Esophagus mucosa (tissue), 1 donor: ENCODE data around the gene DEPDC5. TPM values are rescaled to one million over a fixed set of nuclear protein-coding genes. Genes with fewer than 3 reads are reported as not detected.
A peak's percentile ranks its signal among the peaks of the same experiment; 100 is the strongest.

Experiments
- ATAC-seq: fragments of 200-7000 bp; cut with Tn5 transposase; one replicate; pipeline ENCODE4 v1.9.1; 2020
- total RNA-seq: library from RNA; stranded (reverse); gene quantifications from one replicate; pipeline ENCODE4 v1.2.4, GENCODE V29; 2023
- donor health status: DM: yes; HTN: yes; CAD: no.

Gene DEPDC5
- total RNA-seq, 1 donor from 2014 or later = 17.7 TPM

DNA sequence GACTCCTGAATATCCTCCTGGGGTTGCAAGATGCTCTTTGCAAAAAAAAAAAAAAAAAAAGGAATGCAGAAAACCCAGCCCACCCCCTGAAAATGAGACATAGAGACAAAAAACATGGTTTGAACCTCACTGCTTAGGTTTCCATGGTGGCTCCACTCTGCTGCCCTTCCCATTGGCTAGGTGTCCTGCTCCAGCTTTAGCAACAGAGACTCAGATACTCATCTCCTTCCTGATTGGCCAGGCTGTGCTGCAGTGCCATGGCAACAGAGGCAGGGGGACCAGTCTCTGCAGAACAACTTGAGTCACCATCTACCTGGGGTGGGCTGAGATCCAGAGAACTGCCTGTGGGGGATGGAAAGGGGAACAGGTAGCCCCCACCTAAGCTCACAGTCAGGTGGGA lies 173.2 kb downstream of the DEPDC5 start:
- ATAC-seq = peak; percentile 31

DNA sequence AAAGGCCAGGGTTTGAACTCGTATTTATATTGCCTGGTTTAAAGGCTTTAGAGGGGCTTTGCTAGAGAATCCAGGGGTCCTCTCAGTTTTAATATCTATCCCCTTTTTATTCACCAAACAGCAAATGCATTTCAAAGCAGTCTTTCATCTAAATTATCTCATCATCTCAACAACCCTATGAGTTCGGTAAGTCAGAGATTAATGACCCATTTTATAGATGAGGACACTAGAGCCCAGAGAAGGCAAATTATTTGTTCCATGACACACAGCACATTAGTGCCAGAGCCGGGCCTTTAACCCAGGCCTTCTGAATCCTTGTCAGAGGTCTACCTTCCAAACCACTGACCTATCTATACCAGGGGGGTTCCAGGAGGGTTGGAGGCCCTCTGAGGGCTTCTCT lies 173.7 kb downstream of the DEPDC5 start:
- ATAC-seq = no peak

GRCh38 chr22:31929167-31929930 lies 175.5 kb downstream of the DEPDC5 start:
- ATAC-seq = no peak

DNA sequence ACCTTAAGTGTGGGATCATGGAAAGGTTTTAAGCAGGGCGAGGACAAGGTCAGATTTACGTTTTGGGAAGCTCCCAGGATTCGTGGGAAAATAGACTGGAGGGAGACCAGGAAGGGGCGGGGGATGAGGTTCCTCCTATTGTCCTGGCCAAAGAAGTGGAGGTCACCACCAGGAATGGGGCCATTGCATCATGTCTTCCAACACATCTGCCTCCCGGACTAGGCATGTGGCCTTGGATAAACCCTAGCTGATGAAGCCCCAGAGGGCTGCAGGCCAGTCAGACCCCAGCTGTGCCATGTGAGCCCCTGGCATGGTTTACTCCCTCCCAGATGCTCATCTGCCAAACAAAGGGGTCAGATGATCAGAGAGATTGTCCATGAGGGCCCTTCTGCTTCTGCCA lies 179.0 kb downstream of the DEPDC5 start:
- ATAC-seq = no peak

- no peak for ATAC-seq
Observed at GRCh38 chr22:31933406-31933805, 179.6 kb downstream of the DEPDC5 start.

DNA sequence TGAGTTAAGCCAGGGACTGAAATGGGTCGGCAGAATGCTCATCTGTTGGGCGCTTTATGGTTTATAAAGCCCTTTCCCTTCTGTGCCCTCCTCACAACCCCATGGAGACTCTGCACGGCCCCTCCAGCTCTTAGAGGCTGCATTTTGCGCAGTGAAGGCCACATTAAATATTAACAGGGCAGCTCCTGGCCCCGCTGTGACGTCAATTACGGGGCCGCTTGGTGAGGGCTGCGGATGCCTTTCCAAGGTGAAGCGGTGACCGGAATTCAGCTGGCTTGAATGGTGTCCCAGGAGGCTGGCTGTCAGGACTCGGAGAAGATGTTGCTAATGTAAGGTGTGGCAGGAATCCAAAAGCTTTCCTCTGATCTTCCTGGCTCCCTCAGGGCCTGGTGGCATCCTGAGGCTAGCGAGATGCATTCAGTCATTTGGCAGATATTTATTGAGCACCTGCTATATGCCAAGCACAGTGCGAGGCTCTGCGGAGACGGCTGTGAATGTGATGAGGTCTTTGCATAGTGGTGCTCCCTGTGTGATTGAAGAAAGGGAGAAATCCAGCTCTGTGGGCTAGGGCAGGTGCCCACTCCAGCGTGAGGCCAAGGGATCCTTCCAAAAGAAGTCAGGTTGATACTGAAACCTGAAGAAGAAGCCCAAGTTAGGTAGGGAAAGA lies 180.1 kb downstream of the DEPDC5 start:
- no peak for ATAC-seq

DNA sequence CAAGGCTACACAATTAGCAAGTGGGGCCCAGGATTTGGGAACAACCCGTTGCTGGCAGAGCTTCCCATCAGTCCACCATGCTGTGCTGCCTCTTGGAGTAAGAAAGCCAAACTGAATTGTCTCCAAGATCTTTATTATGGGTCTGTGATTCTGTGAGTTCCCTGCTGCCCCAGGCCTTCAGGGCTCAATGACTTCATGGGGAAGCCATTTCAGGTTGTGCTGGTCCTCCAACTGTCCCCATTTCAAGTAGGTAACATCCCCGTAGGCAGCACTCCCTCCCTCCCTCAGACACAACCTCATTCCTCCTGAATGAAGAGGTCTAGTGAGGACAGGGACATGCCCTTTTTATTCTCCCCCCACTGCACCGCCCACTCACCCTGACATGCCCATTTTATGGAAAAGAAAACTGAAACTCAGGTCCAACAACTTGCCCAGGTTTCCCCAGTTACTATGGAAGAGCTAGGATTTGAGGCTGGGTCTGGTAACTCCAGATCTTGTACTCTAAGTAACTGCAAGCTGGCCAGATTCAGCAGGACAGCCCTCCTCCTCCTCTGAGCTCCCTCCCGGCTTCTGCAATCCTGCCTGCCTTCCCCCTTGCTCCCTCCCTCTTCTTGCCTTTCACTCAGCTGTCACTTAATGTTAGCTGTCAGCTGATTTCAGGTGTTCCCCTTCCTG lies 182.3 kb downstream of the DEPDC5 start:
- ATAC-seq = no peak

GRCh38 chr22:31937341-31937740 lies 183.5 kb downstream of the DEPDC5 start:
- ATAC-seq = no peak

DNA sequence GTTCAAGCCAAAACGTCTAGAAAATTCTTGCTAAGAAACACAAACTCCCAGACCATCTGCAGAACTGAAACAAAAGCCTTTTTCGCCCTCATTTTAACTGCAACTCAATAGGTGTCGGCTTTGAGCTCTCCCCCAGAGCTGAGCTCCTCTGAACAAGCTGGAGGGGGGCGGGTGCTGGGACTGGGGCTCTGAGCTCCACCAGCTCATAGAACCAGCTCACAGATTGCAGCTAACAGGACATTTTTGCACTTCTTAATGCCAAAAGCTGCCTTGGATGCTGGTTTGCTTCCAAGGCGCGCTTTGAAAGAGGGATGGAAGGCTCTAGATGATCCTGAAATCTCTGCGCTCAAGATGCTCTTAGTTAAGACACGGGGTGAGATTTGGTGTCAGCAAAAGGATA lies 184.5 kb downstream of the DEPDC5 start:
- ATAC-seq = no peak

DNA sequence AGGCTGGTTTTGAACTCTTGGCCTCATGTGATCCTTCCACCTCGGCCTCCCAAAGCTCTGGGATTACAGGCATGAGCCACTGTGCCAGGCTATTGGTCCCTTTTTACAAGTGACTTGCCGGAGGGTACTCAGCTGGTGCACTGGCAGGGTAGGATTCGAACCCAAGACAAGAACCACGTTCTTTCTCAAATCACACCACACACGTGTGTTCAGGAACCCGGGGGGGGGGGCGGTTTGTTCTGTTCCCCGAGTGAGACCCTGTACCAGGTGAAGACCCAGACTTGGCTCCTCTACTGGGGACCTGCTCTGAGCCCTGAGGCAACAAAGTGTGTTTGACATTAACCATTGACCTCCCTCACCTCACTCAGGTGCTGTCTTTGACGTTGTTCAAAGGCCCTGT lies 186.7 kb downstream of the DEPDC5 start:
- no peak for ATAC-seq

DNA sequence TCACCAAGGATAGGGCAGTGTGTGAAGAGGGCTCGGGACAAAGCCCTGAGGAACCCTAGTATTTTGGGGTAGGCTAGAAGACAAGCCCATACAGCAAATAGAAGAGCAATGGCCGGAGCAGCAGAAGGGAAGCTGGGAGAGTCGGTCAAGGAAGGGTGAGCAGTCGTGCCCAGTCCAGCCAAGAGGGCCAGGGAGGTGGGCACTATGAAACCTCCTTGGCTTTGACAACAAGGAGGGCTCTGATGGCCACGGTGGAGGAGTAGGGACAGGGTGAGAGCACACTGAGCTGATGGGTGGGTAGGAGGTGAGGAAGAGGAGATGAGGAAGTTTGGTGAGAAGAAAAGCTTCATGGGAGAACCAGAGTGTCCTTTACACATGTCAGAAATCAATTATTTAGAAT lies 188.3 kb downstream of the DEPDC5 start:
- ATAC-seq = no peak

- ATAC-seq = no peak
Observed at GRCh38 chr22:31943206-31943977, 189.6 kb downstream of the DEPDC5 start.

DNA sequence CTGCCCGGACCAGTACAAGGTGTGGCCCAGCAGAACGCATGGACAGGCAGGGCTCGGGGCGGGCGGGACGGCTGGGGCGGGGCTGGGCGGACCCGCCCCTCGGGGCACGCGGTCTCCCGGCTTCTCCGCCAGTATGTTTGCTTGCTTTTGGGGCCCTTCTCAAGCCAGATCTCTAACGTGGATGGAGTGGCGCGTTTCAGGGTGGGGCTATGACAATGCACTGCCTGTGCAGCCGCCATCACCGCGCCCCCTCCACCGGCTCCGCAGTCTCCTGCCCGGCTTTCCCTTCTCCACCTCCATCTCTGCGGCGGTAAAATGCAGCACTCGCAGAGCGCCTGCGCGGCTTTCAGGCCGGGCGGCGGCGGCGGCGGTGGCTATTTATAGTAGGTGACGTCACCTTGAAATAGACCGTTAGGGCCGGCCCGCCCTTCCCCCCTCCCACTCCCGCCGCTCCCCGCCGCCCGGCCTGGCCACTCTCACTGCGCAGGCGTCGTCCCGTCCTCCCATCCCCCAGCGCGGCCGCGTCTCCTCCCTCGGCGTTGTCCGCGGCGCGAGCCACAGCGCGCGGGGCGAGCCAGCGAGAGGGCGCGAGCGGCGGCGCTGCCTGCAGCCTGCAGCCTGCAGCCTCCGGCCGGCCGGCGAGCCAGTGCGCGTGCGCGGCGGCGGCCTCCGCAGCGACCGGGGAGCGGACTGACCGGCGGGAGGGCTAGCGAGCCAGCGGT lies 190.3 kb downstream of the DEPDC5 start, which contains the start of gene YWHAH:
Gene YWHAH, plus strand, starts transcription at position 558 of the 722 bp plus-strand sequence. CDS start 199 bp downstream, outside the sequence.
- ATAC-seq = peak; percentile 94

GRCh38 chr22:31944700-31945442 lies 191.1 kb downstream of the DEPDC5 start:
- ATAC-seq = peak; percentile 12

- ATAC-seq = no peak
Observed at GRCh38 chr22:31945443-31945855, 191.6 kb downstream of the DEPDC5 start.

GRCh38 chr22:31945971-31946680 lies 192.3 kb downstream of the DEPDC5 start:
- ATAC-seq = no peak

GRCh38 chr22:31947296-31947695 lies 193.5 kb downstream of the DEPDC5 start:
- no peak for ATAC-seq

- ATAC-seq = no peak
Observed at GRCh38 chr22:31948002-31948401, 194.2 kb downstream of the DEPDC5 start.

GRCh38 chr22:31950226-31950625 lies 196.4 kb downstream of the DEPDC5 start:
- ATAC-seq = no peak
